Left lung (tissue), 10 donors: ENCODE data around the gene RC3H2. TPM values are rescaled to one million over a fixed set of nuclear protein-coding genes. Genes with fewer than 3 reads are reported as not detected.

Experiments used
- ATAC-seq: fragments of 200-7000 bp; cut with Tn5 transposase; one replicate; pipeline ENCODE4 v1.9.1; 2020; ENCODE audit warnings: moderate library complexity
- DNase-seq, 4 donors: peaks; one replicate each; pipeline ENCODE4 v3.0.0-alpha.2; 2013 to 2020
- H3K27ac ChIP-seq, 2 donors: fragments of 200-600 bp; sonication (generic) in 1 of 2; one replicate each; pipeline versions ENCODE4 v1.5.0 to v1.8.0; 2020 to 2021
- H3K27me3 ChIP-seq, 2 donors: fragments of 200-600 bp; sonication (generic) in 1 of 2; one replicate each; pipeline versions ENCODE4 v1.5.0 to v1.8.0; 2020 to 2021
- H3K36me3 ChIP-seq, 2 donors: fragments of 200-600 bp; sonication (generic) in 1 of 2; one replicate each; pipeline versions ENCODE4 v1.5.0 to v1.8.0; 2020 to 2021
- H3K4me1 ChIP-seq, 2 donors: fragments of 200-600 bp; one replicate each; pipeline ENCODE4 v1.8.0; 2021
- H3K4me3 ChIP-seq, 2 donors: fragments of 200-600 bp; sonication (generic) in 1 of 2; one replicate each; pipeline versions ENCODE4 v1.5.0 to v1.8.0; 2020 to 2021; ENCODE audit warnings: mild to moderate bottlenecking in 1 of 2
- H3K9me3 ChIP-seq, 2 donors: fragments of 200-600 bp; sonication (generic) in 1 of 2; one replicate each; pipeline versions ENCODE4 v1.5.0 to v1.8.0; 2020 to 2021
- CTCF ChIP-seq, 2 donors: fragments of 200-600 bp; sonication (generic) in 1 of 2; IDR thresholded peaks; one replicate each; pipeline versions ENCODE4 v1.5.0 to v1.8.0; 2021; ENCODE audit warnings: antibody characterized with exemption in 2 of 2
- intact Hi-C, 2 donors: fragments of 100-400 bp; cut with DNase I; formaldehyde crosslinking; loops; one replicate each; pipeline versions ENCODE4 v1.11.2 to v1.14.2; 2022
- polyA plus RNA-seq, 6 donors: library from polyadenylated mRNA; unstranded; fragments of 120-200 nt; gene quantifications; one replicate each; pipeline ENCODE4 v1.2.1, GENCODE V29; 2013; ENCODE audit not compliant: insufficient read length in 6 of 6
- total RNA-seq, 2 donors: library from RNA; stranded (reverse); fragmentation: NEBNext Ultra II Directional; extraction: Animal tissue kit (Norgen Biotek cat#: 25700); gene quantifications; one replicate each; pipeline ENCODE4 v1.2.1, GENCODE V29; 2021
- donor health status: DM: no; HTN: yes; CAD: no.
- donor health status: DM: no; HTN: no; CAD: no.

Gene RC3H2
- total and polyA plus RNA-seq, 8 donors: 39.8 to 48.3 (median 42.2) TPM

GRCh38 chr9:122940749-122941581 is 35.8 kb upstream of the RC3H2 start, which contains the start of gene RABGAP1:
Gene RABGAP1, plus strand, starts transcription at chr9:122941020. Its CDS starts 16,040 bp downstream, at chr9:122957060.
- Histone ChIP-seq H3K27me3 (no peaks in the 10 kb centered on the region), H3K27ac (peak within 1 kb of the TSS; percentile 85 to 86), H3K4me1 (peaks cover 8 to 42% of the 10 kb centered on the region in 2 donors), H3K4me3 (peak within 1 kb of the TSS; percentile 85 to 88), H3K9me3 (no peaks in the 10 kb centered on the region), H3K36me3 (peaks cover 0 to 26% of the 10 kb centered on the region in 2 donors)
- ATAC-seq (peak; percentile 98), DNase-seq (peak; percentile 95 to 100 (median 100))
- TF ChIP-seq CTCF (IDR thresholded peaks at IDR 0.05): no peak
- intact Hi-C loops: no loop called here

GRCh38 chr9:122940454-122940748 is 35.2 kb upstream of the RC3H2 start:
- Histone ChIP-seq H3K9me3 (no peaks in the 10 kb centered on the region), H3K36me3 (peaks cover 0 to 26% of the 10 kb centered on the region in 2 donors), H3K4me1 (peaks cover 8 to 39% of the 10 kb centered on the region in 2 donors), H3K27me3 (no peaks in the 10 kb centered on the region), H3K27ac (peak overlapping the region in 1 of 2 donors; percentile 85), H3K4me3 (peak overlapping the region in 1 of 2 donors; percentile 85)
- no peak for DNase-seq
- TF ChIP-seq CTCF (IDR thresholded peaks at IDR 0.05): no peak
- intact Hi-C loops: no loop called here
- no peak for ATAC-seq

- H3K27ac ChIP-seq: no peak overlapping the region
- no peaks in the 10 kb centered on the region for H3K27me3 ChIP-seq
- intact Hi-C loops: no loop called here
- H3K9me3 ChIP-seq: no peaks in the 10 kb centered on the region
- DNase-seq (no peak), ATAC-seq (no peak)
- no peak overlapping the region for H3K4me3 ChIP-seq
- TF ChIP-seq CTCF (IDR thresholded peaks at IDR 0.05): no peak
- H3K36me3 ChIP-seq: peaks cover 0 to 25% of the 10 kb centered on the region in 2 donors
- H3K4me1 ChIP-seq: peaks cover 8 to 33% of the 10 kb centered on the region in 2 donors
Observed at GRCh38 chr9:122939601-122940000, 34.4 kb upstream of the RC3H2 start.

- Histone ChIP-seq H3K4me3 (no peak overlapping the region), H3K27me3 (no peaks in the 10 kb centered on the region), H3K27ac (no peak overlapping the region), H3K9me3 (no peaks in the 10 kb centered on the region), H3K4me1 (peaks cover 3 to 37% of the 10 kb centered on the region in 2 donors), H3K36me3 (peaks cover 0 to 20% of the 10 kb centered on the region in 2 donors)
- DNase-seq (no peak), ATAC-seq (no peak)
- intact Hi-C loops: no loop called here
- TF ChIP-seq CTCF (IDR thresholded peaks at IDR 0.05): no peak
Observed at GRCh38 chr9:122936883-122937282, 31.7 kb upstream of the RC3H2 start.

- intact Hi-C loops: no loop called here
- no peak for ATAC-seq
- DNase-seq: no peak
- Histone ChIP-seq H3K36me3 (peaks cover 0 to 20% of the 10 kb centered on the region in 2 donors), H3K9me3 (no peaks in the 10 kb centered on the region), H3K27ac (no peak overlapping the region), H3K27me3 (no peaks in the 10 kb centered on the region), H3K4me3 (no peak overlapping the region), H3K4me1 (peaks cover 0 to 35% of the 10 kb centered on the region in 2 donors)
- no peak for TF ChIP-seq CTCF (IDR thresholded peaks at IDR 0.05)
Observed at GRCh38 chr9:122936464-122936863, 31.3 kb upstream of the RC3H2 start.
